SU-DHL-6 (cell line): ENCODE data around the gene CD3G.

ENCODE experiments used
- EZH2phosphoT487 ChIP-seq: fragments of 200-600 bp; sonication (generic), shearing (Covaris generic); conservative IDR thresholded peaks from 2 replicates; pipeline ENCODE4 v1.6.1; 2018; ENCODE audit warnings: mild to moderate bottlenecking, antibody characterized with exemption, low read length, moderate library complexity, mixed read lengths
- TF ChIP-seq, protein P1 (sequence below): fragments of 200-600 bp; sonication (generic); IDR thresholded peaks from one replicate; pipeline ENCODE4 v1.5.1; 2017; ENCODE audit warnings: antibody characterized with exemption, mild to moderate bottlenecking, low read length, moderate library complexity; ENCODE audit not compliant: insufficient read depth, poor library complexity, severe bottlenecking

DNA sequence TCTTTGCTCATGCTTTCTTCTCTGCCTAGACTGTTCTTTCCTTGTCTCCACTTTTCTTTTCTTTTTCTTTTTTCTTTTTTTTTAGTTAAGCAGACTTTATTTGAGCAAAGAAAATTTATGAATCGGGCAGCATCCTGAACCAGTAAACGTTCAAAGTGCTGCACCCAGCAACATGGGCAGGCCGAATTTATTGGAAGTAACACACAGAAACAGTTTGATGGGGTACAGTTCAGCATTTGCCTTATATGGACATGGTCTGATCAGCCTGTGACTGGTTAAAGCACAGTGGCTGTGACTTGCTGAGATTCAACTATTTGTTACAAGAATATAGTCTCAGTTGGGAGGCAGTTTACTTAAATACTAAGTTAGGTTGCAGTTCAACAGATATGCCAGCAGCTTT is 23.6 kb upstream of the CD3G start:
- TF ChIP-seq, protein P1, sequence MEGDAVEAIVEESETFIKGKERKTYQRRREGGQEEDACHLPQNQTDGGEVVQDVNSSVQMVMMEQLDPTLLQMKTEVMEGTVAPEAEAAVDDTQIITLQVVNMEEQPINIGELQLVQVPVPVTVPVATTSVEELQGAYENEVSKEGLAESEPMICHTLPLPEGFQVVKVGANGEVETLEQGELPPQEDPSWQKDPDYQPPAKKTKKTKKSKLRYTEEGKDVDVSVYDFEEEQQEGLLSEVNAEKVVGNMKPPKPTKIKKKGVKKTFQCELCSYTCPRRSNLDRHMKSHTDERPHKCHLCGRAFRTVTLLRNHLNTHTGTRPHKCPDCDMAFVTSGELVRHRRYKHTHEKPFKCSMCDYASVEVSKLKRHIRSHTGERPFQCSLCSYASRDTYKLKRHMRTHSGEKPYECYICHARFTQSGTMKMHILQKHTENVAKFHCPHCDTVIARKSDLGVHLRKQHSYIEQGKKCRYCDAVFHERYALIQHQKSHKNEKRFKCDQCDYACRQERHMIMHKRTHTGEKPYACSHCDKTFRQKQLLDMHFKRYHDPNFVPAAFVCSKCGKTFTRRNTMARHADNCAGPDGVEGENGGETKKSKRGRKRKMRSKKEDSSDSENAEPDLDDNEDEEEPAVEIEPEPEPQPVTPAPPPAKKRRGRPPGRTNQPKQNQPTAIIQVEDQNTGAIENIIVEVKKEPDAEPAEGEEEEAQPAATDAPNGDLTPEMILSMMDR = no peak
- TF ChIP-seq EZH2phosphoT487 = no peak
